Measurements from ENCODE around the gene ZZZ3. TPM values are rescaled to one million over a fixed set of nuclear protein-coding genes. Genes with fewer than 3 reads are reported as not detected.

The ZZZ3 gene
- total and polyA plus RNA-seq, 2 of the 8 experiments (the other 6 are each of a cell fraction or from before 2014, with no cell fraction given): 12.8 to 54.6 TPM

DNA sequence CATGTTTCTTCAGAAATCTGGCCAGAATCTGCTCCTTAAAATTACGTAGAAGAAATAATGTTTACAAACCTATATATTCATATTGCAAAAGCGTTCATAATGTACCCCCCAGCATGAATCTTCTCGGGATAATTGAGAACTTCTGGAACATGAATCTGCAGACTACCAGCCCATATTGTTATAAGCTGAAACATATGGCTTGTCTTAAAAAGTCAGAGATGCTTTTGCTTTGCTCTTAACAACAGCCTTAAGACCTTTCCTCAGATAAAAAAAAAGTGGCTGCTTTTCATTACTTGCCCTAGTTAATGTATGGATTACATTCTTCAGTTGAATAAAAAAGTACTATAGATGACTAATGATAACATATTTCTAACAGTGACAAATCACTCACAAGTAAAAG lies 15.0 kb upstream of the ZZZ3 start:
- Histone ChIP-seq H3K36me3 (ENCODE audit: control insufficient read depth in 2 of 4, insufficient read depth in 4 of 4, low read length in 3 of 4) (peaks cover 0 to 5% (median 0%) of the 10 kb centered on the region in 4 experiments; a peak in 3 of 8 replicates), H3K14ac (ENCODE audit: insufficient read length) (no peak overlapping the region), H3K4me3 (ENCODE audit: extremely low read depth in 1 of 4, insufficient read depth in 2 of 4, low read depth in 3 of 4, low read length in 4 of 4) (no peak overlapping the region), H3K4me1 (replicated peaks in 1 of 4; ENCODE audit: control insufficient read depth in 3 of 4, insufficient read depth in 4 of 4, low read length in 3 of 4) (no peaks in the 10 kb centered on the region), H2AFZ (ENCODE audit: low read length) (no peak overlapping the region), H3K9me3 (ENCODE audit: insufficient read depth in 2 of 2, low read depth in 1 of 2, low read length in 1 of 2) (no peaks in the 10 kb centered on the region), H3K4ac (replicated peaks; ENCODE audit: insufficient read length, low read depth, low read length) (no peak overlapping the region), H4K20me1 (replicated peaks in 1 of 2; ENCODE audit: control insufficient read depth in 1 of 2, insufficient read depth in 2 of 2, low read length in 2 of 2) (no peaks in the 10 kb centered on the region), H4K91ac (replicated peaks; ENCODE audit: insufficient read length, low read length) (no peak overlapping the region), H3K27me3 (replicated peaks in 1 of 4; ENCODE audit: control insufficient read depth in 3 of 4, extremely low read depth in 1 of 4, insufficient read depth in 3 of 4, low read length in 3 of 4) (no peaks in the 10 kb centered on the region), H4K8ac (ENCODE audit: extremely low read depth, insufficient read depth, low read length) (no peak overlapping the region), H3K18ac (ENCODE audit: extremely low read depth, low read length) (no peak overlapping the region), H3K9ac (replicated peaks in 1 of 4; ENCODE audit: extremely low read depth in 1 of 4, low read depth in 3 of 4, low read length in 3 of 4) (no peak overlapping the region), H2BK12ac (ENCODE audit: low read depth, low read length) (no peak overlapping the region), H3K79me1 (ENCODE audit: low read depth, low read length) (no peaks in the 10 kb centered on the region), H3K4me2 (ENCODE audit: insufficient read depth in 1 of 2, low read depth in 2 of 2, low read length in 2 of 2) (no peak overlapping the region), H3K27ac (ENCODE audit: low read depth, low read length) (no peak overlapping the region), H2BK120ac (replicated peaks; ENCODE audit: low read depth, low read length) (no peak overlapping the region), H4K5ac (ENCODE audit: insufficient read length, low read depth, low read length) (no peak overlapping the region), H3K23me2 (ENCODE audit: low read depth, low read length) (no peaks in the 10 kb centered on the region), H2AK5ac (ENCODE audit: low read depth, low read length) (no peak overlapping the region), H2BK5ac (ENCODE audit: low read depth, low read length) (no peak overlapping the region), H2BK15ac (ENCODE audit: low read length) (no peak overlapping the region), H2BK20ac (ENCODE audit: low read length) (no peak overlapping the region), H3K56ac (replicated peaks; ENCODE audit: insufficient read length, low read depth, low read length) (no peak overlapping the region), H3K23ac (ENCODE audit: insufficient read length) (no peak overlapping the region), H3K79me2 (ENCODE audit: control insufficient read depth in 1 of 2, insufficient read depth in 2 of 2, low read length in 2 of 2) (no peaks in the 10 kb centered on the region)
- POLR2A ChIA-PET (ENCODE audit: partially characterized antibody): no interaction called here
- FAIRE-seq (no peak), DNase-seq (ENCODE audit: low read depth in 1 of 2, low spot score in 2 of 2) (no peak)
- CTCF ChIA-PET (ENCODE audit: partially characterized antibody): interaction anchor here (0.7 kb wide), 1 partner anchor 360 kb away, joined by 3 read pairs; no protein-coding TSS in a partner anchor
- 84% methylated on average over 3 of the region's 3 CpGs; no CpG with 5 or more reads in 1 of the 2 experiments for WGBS, 2 experiments (ENCODE audit: extremely low coverage in 1 of 2, insufficient coverage in 1 of 2, insufficient read length in 1 of 2, insufficient replicate concordance in 2 of 2, low coverage in 1 of 2, low lambda C conversion rate in 2 of 2, missing lambda C conversion rate in 1 of 2)
- no peak for TF ChIP-seq SRF (IDR thresholded peaks at IDR 0.05; ENCODE audit: low read depth, low read length)
- no peak for TF ChIP-seq SP2 (IDR thresholded peaks at IDR 0.05; ENCODE audit: low read length)
- no peak for TF ChIP-seq NANOG (IDR thresholded peaks at IDR 0.05; ENCODE audit: insufficient read depth, low read depth, low read length, poor library complexity, severe bottlenecking)
- TF ChIP-seq, protein P1, sequence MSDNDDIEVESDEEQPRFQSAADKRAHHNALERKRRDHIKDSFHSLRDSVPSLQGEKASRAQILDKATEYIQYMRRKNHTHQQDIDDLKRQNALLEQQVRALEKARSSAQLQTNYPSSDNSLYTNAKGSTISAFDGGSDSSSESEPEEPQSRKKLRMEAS (IDR thresholded peaks at IDR 0.05): no peak
- TF ChIP-seq CBX5 (IDR thresholded peaks at IDR 0.05; ENCODE audit: low read depth, low read length): no peak
- no peak for TF ChIP-seq TAF1 (IDR thresholded peaks at IDR 0.05; ENCODE audit: low read depth, low read length)
- TF ChIP-seq TCF12 (IDR thresholded peaks at IDR 0.05; ENCODE audit: low read depth, low read length): no peak
- no peak for TF ChIP-seq RAD21 (IDR thresholded peaks at IDR 0.05 in 1 of 2, conservative IDR thresholded peaks at IDR 0.05 in 1 of 2; ENCODE audit: low read depth in 2 of 2, low read length in 2 of 2)
- no peak for TF ChIP-seq HDAC2 (IDR thresholded peaks at IDR 0.05; ENCODE audit: borderline replicate concordance in 1 of 2, low read depth in 2 of 2, low read length in 2 of 2)
- no peak for TF ChIP-seq CTCF (IDR thresholded peaks at IDR 0.05; ENCODE audit: control extremely low read depth in 1 of 3, insufficient read depth in 1 of 3, low read depth in 1 of 3, low read length in 3 of 3)
- TF ChIP-seq SUZ12 (IDR thresholded peaks at IDR 0.05; ENCODE audit: low read length): no peak

All from H1 (cell line).